HepG2 (cell line): ENCODE results near the gene RPTOR. TPM values are rescaled to one million over a fixed set of nuclear protein-coding genes. Genes with fewer than 3 reads are reported as not detected.

Experiments
- ATAC-seq: fragments of 200-7000 bp; cut with Tn5 transposase; 3 replicates; pipeline ENCODE4 v1.9.1; 2020; ENCODE audit warnings: mild to moderate bottlenecking, moderate library complexity
- BruUV-seq: library from RNA; stranded (reverse); fragments of 400-500 nt; replicated peaks from 2 replicates; lab custom pipeline; 2021; lab: Mats Ljungman, UMichigan
- CTCF ChIA-PET: fragments of 300-600 bp; formaldehyde crosslinking; extraction: SDS; loops from one replicate; lab custom pipeline; 2021; ENCODE audit warnings: low total read pairs, inconsistent platforms, low intra/inter-chr PET ratio; lab: Yijun Ruan, JAX
- POLR2A ChIA-PET: fragments of 350-600 bp; sonication (Branson Sonifier 250); formaldehyde crosslinking; loops from one replicate; lab custom pipeline; 2020; ENCODE audit warnings: antibody characterized with exemption, inconsistent platforms; lab: Yijun Ruan, JAX
- DNase-seq: peaks from one replicate; pipeline ENCODE4 v3.0.0-alpha.2; 2015; ENCODE audit warnings: low spot score
- FAIRE-seq: peaks from 3 replicates; lab custom pipeline; 2011; peaks lifted over from hg19 to GRCh38; lab: Jason Lieb, UNC
- H2AFZ ChIP-seq: one replicate; pipeline ENCODE4 v1.6.1; 2011; ENCODE audit warnings: low read length, inconsistent platforms
- H3K27ac ChIP-seq: fragments of 300-600 bp; 3 replicates; pipeline ENCODE4 v1.8.0; 2011; ENCODE audit warnings: mixed run types, mild to moderate bottlenecking, mixed read lengths, low read length, inconsistent platforms; ENCODE audit not compliant: insufficient read depth; ENCODE audit errors: extremely low read length
- H3K27me3 ChIP-seq, 2 experiments: fragments of 200-600 bp in 1 of 2; 2 replicates in 1 of 2; 3 replicates in 1 of 2; pipeline versions ENCODE4 v1.6.0 to v1.8.0; 2011; ENCODE audit warnings: low read length in 2 of 2, mild to moderate bottlenecking in 2 of 2, moderate library complexity in 2 of 2, inconsistent platforms in 1 of 2; ENCODE audit not compliant: insufficient read depth in 2 of 2, control insufficient read depth in 1 of 2
- H3K36me3 ChIP-seq, 2 experiments: fragments of 200-600 bp in 1 of 2; replicated peaks in 1 of 2; 2 replicates in 1 of 2; 3 replicates in 1 of 2; pipeline versions ENCODE4 v1.5.1 to v1.8.0; 2011; ENCODE audit warnings: low read length in 2 of 2, inconsistent platforms in 1 of 2; ENCODE audit not compliant: insufficient read depth in 2 of 2, control insufficient read depth in 1 of 2
- H3K4me1 ChIP-seq: 2 replicates; pipeline ENCODE4 v1.5.1; 2012; ENCODE audit warnings: low read length, inconsistent platforms; ENCODE audit not compliant: insufficient read depth
- H3K4me2 ChIP-seq: 2 replicates; pipeline ENCODE4 v1.6.0; 2011; ENCODE audit warnings: low read depth, low read length, inconsistent platforms
- H3K4me3 ChIP-seq, 3 experiments: fragments of 200-600 bp in 1 of 3; sonication (generic), shearing (Covaris generic) in 1 of 3; replicated peaks in 1 of 3; 2 replicates each; pipeline ENCODE4 v1.5.1; 2011 to 2016; ENCODE audit warnings: low read length in 3 of 3, inconsistent platforms in 2 of 3, low read depth in 2 of 3, mild to moderate bottlenecking in 2 of 3, control low read depth in 1 of 3, mixed read lengths in 1 of 3; ENCODE audit not compliant: insufficient read depth in 1 of 3
- H3K79me2 ChIP-seq: one replicate; pipeline ENCODE4 v1.6.1; 2011; ENCODE audit warnings: low read length, inconsistent platforms; ENCODE audit not compliant: insufficient read depth
- H3K9ac ChIP-seq: 2 replicates; pipeline ENCODE4 v1.6.0; 2011; ENCODE audit warnings: mild to moderate bottlenecking, low read depth, low read length, inconsistent platforms; ENCODE audit not compliant: insufficient read depth
- H3K9me3 ChIP-seq: 2 replicates; pipeline ENCODE4 v1.5.1; 2012; ENCODE audit warnings: mild to moderate bottlenecking, low read length
- H4K20me1 ChIP-seq: 2 replicates; pipeline ENCODE4 v1.6.0; 2011; ENCODE audit warnings: inconsistent platforms, mild to moderate bottlenecking, low read length, moderate library complexity; ENCODE audit not compliant: insufficient read depth
- ADNP ChIP-seq: sonication (generic); formaldehyde crosslinking; IDR thresholded peaks from 2 replicates; pipeline ENCODE4 v1.4.0; 2020; ENCODE audit warnings: missing genetic modification reagents
- HCFC1 ChIP-seq: fragments of 150-350 bp; IDR thresholded peaks from 2 replicates; pipeline ENCODE4 v1.6.1; 2014; ENCODE audit warnings: low read depth, low read length
- KAT7 ChIP-seq: IDR thresholded peaks from 2 replicates; pipeline ENCODE4 v1.6.1; 2018; ENCODE audit warnings: borderline replicate concordance, missing compliant biosample characterization
- KDM6A ChIP-seq: IDR thresholded peaks from 2 replicates; pipeline ENCODE4 v1.6.1; 2016; ENCODE audit warnings: low read depth
- NFKBIZ ChIP-seq: IDR thresholded peaks from 2 replicates; pipeline ENCODE4 v1.6.1; 2018; ENCODE audit warnings: missing genetic modification reagents, missing compliant biosample characterization
- PAF1 ChIP-seq: IDR thresholded peaks from 2 replicates; pipeline ENCODE4 v1.6.1; 2016; ENCODE audit warnings: missing genetic modification reagents, missing compliant biosample characterization
- PHF21A ChIP-seq: sonication (generic); formaldehyde crosslinking; IDR thresholded peaks from 2 replicates; pipeline ENCODE4 v1.5.0; 2020; ENCODE audit warnings: mild to moderate bottlenecking, missing genetic modification reagents
- SALL2 ChIP-seq: sonication (generic); formaldehyde crosslinking; IDR thresholded peaks from 2 replicates; pipeline ENCODE4 v1.8.1; 2023; ENCODE audit warnings: mild to moderate bottlenecking, missing genetic modification reagents, inconsistent platforms
- ZNF230 ChIP-seq: sonication (generic); formaldehyde crosslinking; IDR thresholded peaks from 2 replicates; pipeline ENCODE4 v1.4.0; 2020; ENCODE audit warnings: mild to moderate bottlenecking, missing genetic modification reagents
- ZNF235 ChIP-seq: sonication (generic); formaldehyde crosslinking; IDR thresholded peaks from 2 replicates; pipeline ENCODE4 v1.8.1; 2023; ENCODE audit warnings: mild to moderate bottlenecking, missing genetic modification reagents, borderline replicate concordance
- ZNF354B ChIP-seq: sonication (generic); formaldehyde crosslinking; IDR thresholded peaks from 2 replicates; pipeline ENCODE4 v1.8.0; 2022; ENCODE audit warnings: mild to moderate bottlenecking, missing genetic modification reagents
- ZNF510 ChIP-seq: sonication (generic); formaldehyde crosslinking; IDR thresholded peaks from 2 replicates; pipeline ENCODE4 v1.4.0; 2020; ENCODE audit warnings: low read depth, mild to moderate bottlenecking, missing genetic modification reagents
- ZNF550 ChIP-seq: sonication (generic); formaldehyde crosslinking; IDR thresholded peaks from 2 replicates; pipeline ENCODE4 v1.4.0; 2020; ENCODE audit warnings: mild to moderate bottlenecking, missing genetic modification reagents, borderline replicate concordance
- ZNF569 ChIP-seq: sonication (generic); formaldehyde crosslinking; IDR thresholded peaks from 2 replicates; pipeline ENCODE4 v1.5.0; 2020; ENCODE audit warnings: mild to moderate bottlenecking, missing genetic modification reagents, moderate library complexity, borderline replicate concordance
- ZNF572 ChIP-seq: sonication (generic); formaldehyde crosslinking; IDR thresholded peaks from 2 replicates; pipeline ENCODE4 v1.5.1; 2020; ENCODE audit warnings: mild to moderate bottlenecking, missing genetic modification reagents
- ZNF7 ChIP-seq: IDR thresholded peaks from 2 replicates; pipeline ENCODE4 v1.6.1; 2016; ENCODE audit warnings: missing biosample characterization, missing genetic modification reagents
- ZNF776 ChIP-seq: sonication (generic); formaldehyde crosslinking; IDR thresholded peaks from 2 replicates; pipeline ENCODE4 v1.4.0; 2020; ENCODE audit warnings: mild to moderate bottlenecking, missing genetic modification reagents
- ZNF788 ChIP-seq: sonication (generic); formaldehyde crosslinking; IDR thresholded peaks from 2 replicates; pipeline ENCODE4 v1.5.0; 2020; ENCODE audit warnings: mild to moderate bottlenecking, missing genetic modification reagents, borderline replicate concordance
- ZSCAN25 ChIP-seq: sonication (generic); formaldehyde crosslinking; IDR thresholded peaks from 2 replicates; pipeline ENCODE4 v1.8.0; 2022; ENCODE audit warnings: mild to moderate bottlenecking, missing genetic modification reagents
- WGBS: methylation state at CpG from one replicate; pipeline ENCODE4 v1.1.6; 2017; ENCODE audit warnings: low lambda C conversion rate; 5-methylcytosine and 5-hydroxymethylcytosine counted together
- in situ Hi-C: cut with HindIII; loops from 2 replicates; pipeline ENCODE4 v1.10.0; 2017; ENCODE audit warnings: low pct_unique_long_range_greater_than_20kb; ENCODE audit not compliant: extremely low pct_ligation_motif_present
- intact Hi-C: fragments of 100-400 bp; cut with micrococcal nuclease; formaldehyde crosslinking; loops from one replicate; pipeline ENCODE4 v1.10.0; 2022; ENCODE audit not compliant: unreplicated experiment
- polyA plus RNA-seq, 8 experiments: library from polyadenylated mRNA; depleted of rRNA in 3 of 8; stranded (reverse) in 7 of 8; unstranded in 1 of 8; fragments of >200 nt; fragmentation: Illumina TruSeq in 4 of 8; extraction: Trizol in 4 of 8; gene quantifications; 2 replicates each; pipeline versions ENCODE4 v1.2.1 to v1.2.3, GENCODE V29; 2011 to 2016; ENCODE audit warnings: low read depth in 4 of 8, missing spikeins in 1 of 8, mixed read lengths in 1 of 8; ENCODE audit not compliant: insufficient read depth in 1 of 8
- total RNA-seq, 5 experiments: library from RNA; depleted of rRNA; stranded (reverse); fragments of >200 nt; fragmentation: Illumina TruSeq; extraction: Trizol; gene quantifications; 2 replicates each; pipeline ENCODE4 v1.2.3, GENCODE V29; 2016; ENCODE audit warnings: low read depth in 1 of 5
- TF ChIP-seq, protein P1 (sequence below): sonication (generic); formaldehyde crosslinking; IDR thresholded peaks from 2 replicates; pipeline ENCODE4 v1.4.0; 2020; ENCODE audit warnings: missing genetic modification reagents

Gene RPTOR
- total and polyA plus RNA-seq, 2 of the 13 experiments (the other 11 are each of a cell fraction or from before 2014, with no cell fraction given) = 6.6 to 25.3 TPM

DNA sequence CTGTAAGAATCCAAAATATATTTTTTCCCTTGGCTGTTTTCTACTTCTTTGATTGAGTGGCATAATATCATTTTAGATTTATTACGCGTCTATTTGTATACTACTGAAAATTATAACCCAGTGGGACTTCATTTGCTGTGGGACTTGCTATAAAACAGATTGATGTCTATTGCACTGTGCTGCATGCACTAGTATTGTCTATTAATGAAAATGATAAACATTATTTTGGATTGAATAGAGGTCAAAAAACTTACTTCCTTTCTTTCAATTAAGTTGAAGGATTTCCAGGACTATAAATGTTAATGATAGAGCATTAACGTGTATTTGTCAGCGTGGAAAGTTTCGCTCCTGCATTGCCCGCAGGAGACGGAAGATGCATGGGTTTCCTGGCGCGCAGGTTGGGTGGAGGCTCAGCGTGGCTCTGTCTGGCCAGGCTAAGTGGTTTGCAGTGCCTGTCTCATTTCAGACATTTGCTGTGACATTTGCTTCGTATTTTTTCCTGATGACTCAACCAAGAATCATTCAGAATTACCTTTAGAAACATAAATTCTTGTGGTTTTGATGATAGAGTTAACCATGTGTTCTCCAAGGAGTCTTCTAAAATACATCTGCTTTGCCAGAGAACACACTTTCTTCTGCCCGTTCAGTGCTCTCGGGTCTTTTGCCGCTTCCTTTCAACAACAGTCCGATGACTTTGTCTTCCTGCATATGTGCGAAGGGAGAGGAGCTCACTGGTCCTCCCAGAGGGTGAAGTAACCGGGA is 216.7 kb downstream of the RPTOR start:
- Histone ChIP-seq H3K9me3 (no peaks in the 10 kb centered on the region), H3K79me2 (no peaks in the 10 kb centered on the region), H3K4me1 (peaks cover 9% of the 10 kb centered on the region), H3K27me3 (no peaks in the 10 kb centered on the region), H4K20me1 (no peaks in the 10 kb centered on the region), H3K9ac (no peak overlapping the region), H3K4me3 (no peak overlapping the region), H3K36me3 (peaks cover 11 to 55% of the 10 kb centered on the region in 2 experiments; a peak in 4 of 5 replicates), H3K27ac (no peak overlapping the region), H2AFZ (no peak overlapping the region), H3K4me2 (no peak overlapping the region)
- DNase-seq (no peak), FAIRE-seq (no peak), ATAC-seq (no peak)
- intact Hi-C loops = no loop called here
- TF ChIP-seq KDM6A = no peak
- no peak for TF ChIP-seq ZNF569
- no peak for TF ChIP-seq ZNF230
- TF ChIP-seq NFKBIZ (CRISPR knock-in tag) = no peak
- TF ChIP-seq KAT7 (CRISPR knock-in tag) = no peak
- TF ChIP-seq HCFC1 = no peak
- no peak for TF ChIP-seq SALL2 (CRISPR knock-in tag)
- no peak for TF ChIP-seq PAF1 (CRISPR knock-in tag)
- no peak for TF ChIP-seq ZNF550 (CRISPR knock-in tag)
- TF ChIP-seq PHF21A (CRISPR knock-in tag) = no peak
- no peak for TF ChIP-seq ZNF572 (CRISPR knock-in tag)
- no peak for TF ChIP-seq ADNP
- no peak for TF ChIP-seq ZNF354B (CRISPR knock-in tag)
- TF ChIP-seq ZNF510 (CRISPR knock-in tag) = no peak
- TF ChIP-seq, protein P1, sequence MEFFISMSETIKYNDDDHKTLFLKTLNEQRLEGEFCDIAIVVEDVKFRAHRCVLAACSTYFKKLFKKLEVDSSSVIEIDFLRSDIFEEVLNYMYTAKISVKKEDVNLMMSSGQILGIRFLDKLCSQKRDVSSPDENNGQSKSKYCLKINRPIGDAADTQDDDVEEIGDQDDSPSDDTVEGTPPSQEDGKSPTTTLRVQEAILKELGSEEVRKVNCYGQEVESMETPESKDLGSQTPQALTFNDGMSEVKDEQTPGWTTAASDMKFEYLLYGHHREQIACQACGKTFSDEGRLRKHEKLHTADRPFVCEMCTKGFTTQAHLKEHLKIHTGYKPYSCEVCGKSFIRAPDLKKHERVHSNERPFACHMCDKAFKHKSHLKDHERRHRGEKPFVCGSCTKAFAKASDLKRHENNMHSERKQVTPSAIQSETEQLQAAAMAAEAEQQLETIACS (CRISPR knock-in tag) = no peak
- TF ChIP-seq ZNF235 (CRISPR knock-in tag) = no peak
- TF ChIP-seq ZNF7 (CRISPR knock-in tag) = no peak
- TF ChIP-seq ZSCAN25 = no peak
- TF ChIP-seq ZNF776 (CRISPR knock-in tag) = no peak
- TF ChIP-seq ZNF788 (CRISPR knock-in tag) = no peak
- in situ Hi-C loops = no loop called here
- POLR2A ChIA-PET = no interaction called here
- CTCF ChIA-PET = no interaction called here
- WGBS = 94% methylated on average over 17 of the region's 17 CpGs
- BruUV-seq = no TSS peak
